Brain microvascular endothelial cell (primary cell): ENCODE data around the gene MAPK8IP2.
A peak's percentile ranks its signal among the peaks of the same experiment; 100 is the strongest.
"Not testable (repeated sequence)": the region's sequence is repeated elsewhere in the genome, so short reads cannot be mapped to it uniquely, and the experiment has no call there.

Source experiments
- DNase-seq: peaks from one replicate; pipeline ENCODE4 v3.0.0-alpha.2; 2020
- H3K27ac ChIP-seq: fragments of 250-450 bp; sonication (Bioruptor Pico); 2 replicates; pipeline ENCODE4 v1.5.1; 2020; ENCODE audit warnings: mild to moderate bottlenecking, moderate library complexity
- H3K27me3 ChIP-seq: fragments of 250-450 bp; sonication (Bioruptor Pico); replicated peaks from 2 replicates; pipeline ENCODE4 v1.5.1; 2020; ENCODE audit warnings: mild to moderate bottlenecking
- H3K36me3 ChIP-seq: fragments of 250-450 bp; sonication (Bioruptor Pico); replicated peaks from 2 replicates; pipeline ENCODE4 v1.5.1; 2020; ENCODE audit warnings: mild to moderate bottlenecking
- H3K4me3 ChIP-seq: 2 replicates; pipeline ENCODE4 v1.5.1; 2011; ENCODE audit warnings: low read depth, mild to moderate bottlenecking, control low read depth, low read length, moderate library complexity
- in situ Hi-C: cut with HindIII; loops from 2 replicates; pipeline ENCODE4 v1.10.0; 2017; ENCODE audit warnings: low sequenced_read_pairs, low pct_ligation_motif_present
- TF ChIP-seq, protein P1 (sequence below): IDR thresholded peaks from 2 replicates; pipeline ENCODE4 v1.5.1; 2011; ENCODE audit warnings: low read depth, mild to moderate bottlenecking, moderate library complexity, low read length, control low read depth, inconsistent platforms; ENCODE audit errors: missing control alignments

MAPK8IP2 gene

GRCh38 chr22:50613291-50613981 is 12.8 kb downstream of the MAPK8IP2 start:
- Histone ChIP-seq H3K27me3 (no peaks in the 10 kb centered on the region), H3K4me3 (no peak overlapping the region), H3K36me3 (no peaks in the 10 kb centered on the region), H3K27ac (no peak overlapping the region)
- TF ChIP-seq, protein P1, sequence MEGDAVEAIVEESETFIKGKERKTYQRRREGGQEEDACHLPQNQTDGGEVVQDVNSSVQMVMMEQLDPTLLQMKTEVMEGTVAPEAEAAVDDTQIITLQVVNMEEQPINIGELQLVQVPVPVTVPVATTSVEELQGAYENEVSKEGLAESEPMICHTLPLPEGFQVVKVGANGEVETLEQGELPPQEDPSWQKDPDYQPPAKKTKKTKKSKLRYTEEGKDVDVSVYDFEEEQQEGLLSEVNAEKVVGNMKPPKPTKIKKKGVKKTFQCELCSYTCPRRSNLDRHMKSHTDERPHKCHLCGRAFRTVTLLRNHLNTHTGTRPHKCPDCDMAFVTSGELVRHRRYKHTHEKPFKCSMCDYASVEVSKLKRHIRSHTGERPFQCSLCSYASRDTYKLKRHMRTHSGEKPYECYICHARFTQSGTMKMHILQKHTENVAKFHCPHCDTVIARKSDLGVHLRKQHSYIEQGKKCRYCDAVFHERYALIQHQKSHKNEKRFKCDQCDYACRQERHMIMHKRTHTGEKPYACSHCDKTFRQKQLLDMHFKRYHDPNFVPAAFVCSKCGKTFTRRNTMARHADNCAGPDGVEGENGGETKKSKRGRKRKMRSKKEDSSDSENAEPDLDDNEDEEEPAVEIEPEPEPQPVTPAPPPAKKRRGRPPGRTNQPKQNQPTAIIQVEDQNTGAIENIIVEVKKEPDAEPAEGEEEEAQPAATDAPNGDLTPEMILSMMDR: no peak
- in situ Hi-C loops: no loop called here
- no peak for DNase-seq

DNA sequence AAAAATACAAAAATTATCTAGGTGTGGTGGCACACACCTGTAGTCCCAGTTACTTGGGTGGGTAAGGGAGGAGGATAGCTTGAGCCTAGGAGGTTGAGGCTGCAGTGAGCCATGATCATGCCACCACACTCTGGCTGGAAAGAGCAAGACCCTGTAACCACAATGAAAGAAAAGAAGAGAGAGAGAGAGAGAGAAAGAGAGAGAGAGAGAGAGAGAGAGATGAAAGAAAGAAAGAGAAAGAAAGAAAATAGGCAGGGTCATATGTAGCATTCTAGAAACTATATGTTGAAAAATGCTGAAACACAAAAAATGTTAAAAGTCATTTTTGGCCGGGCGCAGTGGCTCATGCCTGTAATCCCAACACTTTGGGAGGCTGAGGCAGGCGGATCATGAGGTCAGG is 13.7 kb downstream of the MAPK8IP2 start:
- H3K27me3 ChIP-seq, H3K36me3 ChIP-seq, DNase-seq, H3K4me3 ChIP-seq, H3K27ac ChIP-seq, in situ Hi-C loops: not testable (repeated sequence)

GRCh38 chr22:50620593-50621355 is 20.2 kb downstream of the MAPK8IP2 start:
- H3K27me3 ChIP-seq: no peaks in the 10 kb centered on the region
- H3K4me3 ChIP-seq: no peak overlapping the region

DNA sequence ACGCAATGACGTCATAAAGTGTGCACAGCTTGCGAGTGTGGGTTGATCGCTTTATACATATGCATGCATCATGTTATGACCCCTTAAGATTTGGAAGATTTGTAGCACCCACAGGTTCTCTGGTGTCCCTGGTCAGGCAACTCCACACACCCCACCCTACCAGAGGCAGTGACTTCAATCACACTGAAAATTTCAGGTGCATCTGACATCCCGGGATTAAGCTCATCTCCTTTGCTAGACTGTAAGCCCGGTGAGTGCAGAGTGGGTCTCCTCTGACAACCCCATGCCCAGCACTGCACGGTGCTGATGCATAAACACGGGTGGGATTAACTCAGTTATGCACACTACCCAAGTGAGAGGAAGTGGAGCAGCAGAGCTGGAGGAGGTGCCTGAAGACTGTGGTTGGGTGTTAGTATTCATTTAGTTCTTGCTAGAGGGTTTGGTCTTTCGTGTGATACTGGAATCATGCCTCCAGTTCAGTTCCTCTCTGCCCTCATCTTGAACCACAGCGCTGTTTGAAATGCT is 20.8 kb downstream of the MAPK8IP2 start:
- Histone ChIP-seq H3K4me3 (no peak overlapping the region), H3K36me3 (no peaks in the 10 kb centered on the region), H3K27ac (no peak overlapping the region), H3K27me3 (no peaks in the 10 kb centered on the region)
- TF ChIP-seq, protein P1: no peak
- in situ Hi-C loops: no loop called here
- DNase-seq: no peak

More at GRCh38 chr22:50620593-50621355, 20.2 kb downstream of the MAPK8IP2 start:
- Histone ChIP-seq H3K27ac (no peak overlapping the region), H3K36me3 (no peaks in the 10 kb centered on the region)
- no peak for DNase-seq
- in situ Hi-C loops: no loop called here
- TF ChIP-seq, protein P1: no peak

DNA sequence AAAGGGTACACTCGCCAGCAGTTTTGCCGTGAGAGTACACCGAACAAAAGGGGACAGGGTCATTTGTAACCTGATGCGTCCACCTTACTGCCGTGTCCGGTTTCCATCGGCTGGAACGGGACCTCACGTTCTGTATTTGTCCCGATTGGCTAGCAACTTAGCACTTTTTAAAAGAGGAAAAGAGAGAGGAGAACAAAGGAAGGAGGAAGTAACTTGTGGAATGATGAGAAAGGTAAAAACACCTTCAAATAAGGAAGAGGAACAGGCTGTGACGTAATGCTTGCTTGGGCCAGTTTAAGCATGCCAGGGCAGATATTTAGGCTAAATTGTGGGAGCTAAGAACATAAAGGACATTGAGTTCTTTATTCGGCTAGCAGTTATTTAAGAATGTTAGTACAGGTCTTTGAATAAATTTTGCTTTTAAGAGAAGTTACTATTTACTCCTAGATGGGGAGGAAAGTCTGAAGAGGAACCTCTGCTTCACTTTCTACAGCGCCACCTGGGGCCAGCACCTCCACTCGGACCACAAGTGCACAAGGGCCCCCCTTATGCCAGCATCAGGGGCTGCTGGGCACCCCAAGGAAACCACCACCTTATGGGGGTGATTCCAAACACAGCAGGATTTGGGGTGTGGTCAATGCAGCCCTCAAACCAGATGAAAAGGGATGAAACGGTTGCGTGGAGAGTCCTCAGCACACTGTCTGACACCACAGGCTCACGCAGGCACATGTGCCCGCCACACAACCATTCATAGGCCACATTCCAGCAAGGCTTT is 21.5 kb downstream of the MAPK8IP2 start:
- Histone ChIP-seq H3K27ac (no peak overlapping the region), H3K4me3 (no peak overlapping the region), H3K36me3 (no peaks in the 10 kb centered on the region), H3K27me3 (no peaks in the 10 kb centered on the region)
- no peak for DNase-seq
- in situ Hi-C loops: no loop called here
- TF ChIP-seq, protein P1: peak; percentile 36
